HAP-1 (cell line): ENCODE measurements around the gene RNF186.

Experiments
- DNase-seq, 2 experiments: peaks; one replicate each; pipeline ENCODE4 v3.0.0-alpha.2; 2016 to 2020; ENCODE audit warnings: low spot score in 2 of 2
- H3K27me3 ChIP-seq: fragments of 250-450 bp; sonication (Bioruptor Pico); 2 replicates; pipeline ENCODE4 v1.5.1; 2020; ENCODE audit warnings: low read depth, mild to moderate bottlenecking, moderate library complexity
- H3K36me3 ChIP-seq: fragments of 250-450 bp; sonication (Bioruptor Pico); replicated peaks from 2 replicates; pipeline ENCODE4 v1.5.1; 2020; ENCODE audit warnings: mild to moderate bottlenecking
- H3K4me1 ChIP-seq: fragments of 250-450 bp; sonication (Bioruptor Pico); 2 replicates; pipeline ENCODE4 v1.5.1; 2020; ENCODE audit warnings: mild to moderate bottlenecking
- H3K4me3 ChIP-seq: fragments of 250-450 bp; sonication (Bioruptor Pico); 2 replicates; pipeline ENCODE4 v1.5.1; 2020; ENCODE audit warnings: mild to moderate bottlenecking, moderate library complexity
- H3K9me3 ChIP-seq: fragments of 250-450 bp; sonication (Bioruptor Pico); 2 replicates; pipeline ENCODE4 v1.5.1; 2020; ENCODE audit warnings: mild to moderate bottlenecking, moderate library complexity
- in situ Hi-C: fragments of 300-500 bp; cut with MboI; formaldehyde crosslinking; loops from 3 replicates; pipeline ENCODE4 v1.14.3; 2020; ENCODE audit warnings: low sequenced_read_pairs, inconsistent platforms, mixed read lengths

Gene RNF186

GRCh38 chr1:19815801-19816736 is 986 bp upstream of the RNF186 start:
- H3K4me1 ChIP-seq, result no peaks in the 10 kb centered on the region
- H3K4me3 ChIP-seq, result no peak overlapping the region
- no peaks in the 10 kb centered on the region for H3K36me3 ChIP-seq
- no peaks in the 10 kb centered on the region for H3K9me3 ChIP-seq
- DNase-seq, result no peak
- in situ Hi-C loops, result no loop called here
- H3K27me3 ChIP-seq, result no peaks in the 10 kb centered on the region

GRCh38 chr1:19814244-19814661 is 830 bp downstream of the RNF186 start:
- Histone ChIP-seq H3K4me1 (no peaks in the 10 kb centered on the region), H3K27me3 (no peaks in the 10 kb centered on the region), H3K4me3 (no peak overlapping the region), H3K36me3 (no peaks in the 10 kb centered on the region), H3K9me3 (no peaks in the 10 kb centered on the region)
- in situ Hi-C loops, result no loop called here
- DNase-seq, result no peak

GRCh38 chr1:19813643-19813960 is 1.5 kb downstream of the RNF186 start:
- DNase-seq, result no peak
- in situ Hi-C loops, result no loop called here
- no peaks in the 10 kb centered on the region for H3K9me3 ChIP-seq
- no peaks in the 10 kb centered on the region for H3K4me1 ChIP-seq
- no peaks in the 10 kb centered on the region for H3K36me3 ChIP-seq
- H3K4me3 ChIP-seq, result no peak overlapping the region
- H3K27me3 ChIP-seq, result no peaks in the 10 kb centered on the region

- Histone ChIP-seq H3K4me3 (no peak overlapping the region), H3K27me3 (no peaks in the 10 kb centered on the region), H3K36me3 (no peaks in the 10 kb centered on the region), H3K9me3 (no peaks in the 10 kb centered on the region), H3K4me1 (no peaks in the 10 kb centered on the region)
- in situ Hi-C loops, result no loop called here
- DNase-seq, result no peak
Measured at GRCh38 chr1:19812875-19813642, 2.0 kb downstream of the RNF186 start.

- in situ Hi-C loops, result no loop called here
- Histone ChIP-seq H3K4me3 (no peak overlapping the region), H3K4me1 (no peaks in the 10 kb centered on the region), H3K27me3 (no peaks in the 10 kb centered on the region), H3K36me3 (no peaks in the 10 kb centered on the region), H3K9me3 (no peaks in the 10 kb centered on the region)
- peak; percentile 19 to 66 for DNase-seq
Measured at GRCh38 chr1:19811206-19811851, 3.8 kb downstream of the RNF186 start.

- no peaks in the 10 kb centered on the region for H3K4me1 ChIP-seq
- H3K9me3 ChIP-seq, result no peaks in the 10 kb centered on the region
- no peak for DNase-seq
- no peaks in the 10 kb centered on the region for H3K36me3 ChIP-seq
- H3K4me3 ChIP-seq, result no peak overlapping the region
- H3K27me3 ChIP-seq, result no peaks in the 10 kb centered on the region
- in situ Hi-C loops, result no loop called here
Measured at GRCh38 chr1:19809044-19809750, 5.9 kb downstream of the RNF186 start.

- in situ Hi-C loops, result no loop called here
- Histone ChIP-seq H3K36me3 (no peaks in the 10 kb centered on the region), H3K9me3 (no peaks in the 10 kb centered on the region), H3K27me3 (no peaks in the 10 kb centered on the region), H3K4me3 (no peak overlapping the region), H3K4me1 (no peaks in the 10 kb centered on the region)
- DNase-seq, result no peak
Measured at GRCh38 chr1:19808351-19808750, 6.7 kb downstream of the RNF186 start.

- in situ Hi-C loops, result no loop called here
- Histone ChIP-seq H3K27me3 (no peaks in the 10 kb centered on the region), H3K4me1 (peaks cover 5% of the 10 kb centered on the region), H3K36me3 (no peaks in the 10 kb centered on the region), H3K9me3 (no peaks in the 10 kb centered on the region), H3K4me3 (no peak overlapping the region)
- DNase-seq, result no peak
Measured at GRCh38 chr1:19804831-19805251, 10.2 kb downstream of the RNF186 start.

- peaks cover 10% of the 10 kb centered on the region for H3K4me1 ChIP-seq
- DNase-seq, result no peak
- no peaks in the 10 kb centered on the region for H3K36me3 ChIP-seq
- H3K9me3 ChIP-seq, result no peaks in the 10 kb centered on the region
- in situ Hi-C loops, result no loop called here
- H3K27me3 ChIP-seq, result no peaks in the 10 kb centered on the region
- no peak overlapping the region for H3K4me3 ChIP-seq
Measured at GRCh38 chr1:19802269-19802668, 12.8 kb downstream of the RNF186 start.

- H3K36me3 ChIP-seq, result no peaks in the 10 kb centered on the region
- peak overlapping the region; percentile 25 for H3K4me3 ChIP-seq
- H3K9me3 ChIP-seq, result no peaks in the 10 kb centered on the region
- H3K27me3 ChIP-seq, result no peaks in the 10 kb centered on the region
- H3K4me1 ChIP-seq, result peaks cover 10% of the 10 kb centered on the region
- in situ Hi-C loops, result no loop called here
- DNase-seq, result peak; percentile 24 to 52
Measured at GRCh38 chr1:19800076-19800804, 14.8 kb downstream of the RNF186 start.

- H3K4me1 ChIP-seq, result peaks cover 10% of the 10 kb centered on the region
- H3K4me3 ChIP-seq, result peak within 1 kb of the TSS; percentile 25
- H3K27me3 ChIP-seq, result no peaks in the 10 kb centered on the region
- in situ Hi-C loops, result no loop called here
- peak; percentile 13 to 66 for DNase-seq
- no peaks in the 10 kb centered on the region for H3K36me3 ChIP-seq
- no peaks in the 10 kb centered on the region for H3K9me3 ChIP-seq
Measured at GRCh38 chr1:19799230-19800075, 15.6 kb downstream of the RNF186 start, which contains the start of gene TMCO4. Gene TMCO4 (minus strand): TSS chr1:19799916. CDS start chr1:19780758, 19,158 bp downstream.

GRCh38 chr1:19798486-19799229 is 16.4 kb downstream of the RNF186 start:
- in situ Hi-C loops, result no loop called here
- no peak overlapping the region for H3K4me3 ChIP-seq
- peaks cover 10% of the 10 kb centered on the region for H3K4me1 ChIP-seq
- no peak for DNase-seq
- H3K36me3 ChIP-seq, result no peaks in the 10 kb centered on the region
- no peaks in the 10 kb centered on the region for H3K9me3 ChIP-seq
- H3K27me3 ChIP-seq, result no peaks in the 10 kb centered on the region
